HepG2 (cell line): Measurements from ENCODE around the gene ERF. TPM values are rescaled to one million over a fixed set of nuclear protein-coding genes. Genes with fewer than 3 reads are reported as not detected.
A peak's percentile ranks its signal among the peaks of the same experiment; 100 is the strongest.

Source experiments
- ATAC-seq: fragments of 200-7000 bp; cut with Tn5 transposase; 3 replicates; pipeline ENCODE4 v1.9.1; 2020; ENCODE audit warnings: mild to moderate bottlenecking, moderate library complexity
- BruUV-seq: library from RNA; stranded (reverse); fragments of 400-500 nt; replicated peaks from 2 replicates; lab custom pipeline; 2021; lab: Mats Ljungman, UMichigan
- CTCF ChIA-PET: fragments of 300-600 bp; formaldehyde crosslinking; extraction: SDS; loops from one replicate; lab custom pipeline; 2021; ENCODE audit warnings: low total read pairs, inconsistent platforms, low intra/inter-chr PET ratio; lab: Yijun Ruan, JAX
- POLR2A ChIA-PET: fragments of 350-600 bp; sonication (Branson Sonifier 250); formaldehyde crosslinking; loops from one replicate; lab custom pipeline; 2020; ENCODE audit warnings: antibody characterized with exemption, inconsistent platforms; lab: Yijun Ruan, JAX
- DNase-seq: peaks from one replicate; pipeline ENCODE4 v3.0.0-alpha.2; 2015; ENCODE audit warnings: low spot score
- FAIRE-seq: peaks from 3 replicates; lab custom pipeline; 2011; peaks lifted over from hg19 to GRCh38; lab: Jason Lieb, UNC
- H2AFZ ChIP-seq: one replicate; pipeline ENCODE4 v1.6.1; 2011; ENCODE audit warnings: low read length, inconsistent platforms
- H3K27ac ChIP-seq: fragments of 300-600 bp; 3 replicates; pipeline ENCODE4 v1.8.0; 2011; ENCODE audit warnings: mixed run types, mild to moderate bottlenecking, mixed read lengths, low read length, inconsistent platforms; ENCODE audit not compliant: insufficient read depth; ENCODE audit errors: extremely low read length
- H3K27me3 ChIP-seq, 2 experiments: fragments of 200-600 bp in 1 of 2; 2 replicates in 1 of 2; 3 replicates in 1 of 2; pipeline versions ENCODE4 v1.6.0 to v1.8.0; 2011; ENCODE audit warnings: low read length in 2 of 2, mild to moderate bottlenecking in 2 of 2, moderate library complexity in 2 of 2, inconsistent platforms in 1 of 2; ENCODE audit not compliant: insufficient read depth in 2 of 2, control insufficient read depth in 1 of 2
- H3K36me3 ChIP-seq, 2 experiments: fragments of 200-600 bp in 1 of 2; replicated peaks in 1 of 2; 2 replicates in 1 of 2; 3 replicates in 1 of 2; pipeline versions ENCODE4 v1.5.1 to v1.8.0; 2011; ENCODE audit warnings: low read length in 2 of 2, inconsistent platforms in 1 of 2; ENCODE audit not compliant: insufficient read depth in 2 of 2, control insufficient read depth in 1 of 2
- H3K4me1 ChIP-seq: 2 replicates; pipeline ENCODE4 v1.5.1; 2012; ENCODE audit warnings: low read length, inconsistent platforms; ENCODE audit not compliant: insufficient read depth
- H3K4me2 ChIP-seq: 2 replicates; pipeline ENCODE4 v1.6.0; 2011; ENCODE audit warnings: low read depth, low read length, inconsistent platforms
- H3K4me3 ChIP-seq, 3 experiments: fragments of 200-600 bp in 1 of 3; sonication (generic), shearing (Covaris generic) in 1 of 3; replicated peaks in 1 of 3; 2 replicates each; pipeline ENCODE4 v1.5.1; 2011 to 2016; ENCODE audit warnings: low read length in 3 of 3, inconsistent platforms in 2 of 3, low read depth in 2 of 3, mild to moderate bottlenecking in 2 of 3, control low read depth in 1 of 3, mixed read lengths in 1 of 3; ENCODE audit not compliant: insufficient read depth in 1 of 3
- H3K79me2 ChIP-seq: one replicate; pipeline ENCODE4 v1.6.1; 2011; ENCODE audit warnings: low read length, inconsistent platforms; ENCODE audit not compliant: insufficient read depth
- H3K9ac ChIP-seq: 2 replicates; pipeline ENCODE4 v1.6.0; 2011; ENCODE audit warnings: mild to moderate bottlenecking, low read depth, low read length, inconsistent platforms; ENCODE audit not compliant: insufficient read depth
- H3K9me3 ChIP-seq: 2 replicates; pipeline ENCODE4 v1.5.1; 2012; ENCODE audit warnings: mild to moderate bottlenecking, low read length
- H4K20me1 ChIP-seq: 2 replicates; pipeline ENCODE4 v1.6.0; 2011; ENCODE audit warnings: inconsistent platforms, mild to moderate bottlenecking, low read length, moderate library complexity; ENCODE audit not compliant: insufficient read depth
- AGO1 ChIP-seq: fragments of 200-400 bp; formaldehyde crosslinking; IDR thresholded peaks from 2 replicates; pipeline ENCODE4 v1.6.1; 2017; ENCODE audit warnings: mild to moderate bottlenecking, low read depth, low read length, moderate library complexity; ENCODE audit not compliant: poor library complexity, severe bottlenecking
- DNMT3B ChIP-seq: conservative IDR thresholded peaks from 2 replicates; pipeline ENCODE4 v1.6.1; 2016; ENCODE audit warnings: missing biosample characterization, control low read depth
- FLYWCH1 ChIP-seq: sonication (generic); formaldehyde crosslinking; IDR thresholded peaks from 2 replicates; pipeline ENCODE4 v1.8.1; 2023; ENCODE audit warnings: mild to moderate bottlenecking, missing genetic modification reagents
- HOXA5 ChIP-seq: sonication (generic); formaldehyde crosslinking; IDR thresholded peaks from 2 replicates; pipeline ENCODE4 v1.4.0; 2020; ENCODE audit warnings: missing genetic modification reagents
- KLF11 ChIP-seq: IDR thresholded peaks from 2 replicates; pipeline ENCODE4 v1.6.1; 2016; ENCODE audit warnings: missing compliant biosample characterization
- KLF12 ChIP-seq: sonication (generic); formaldehyde crosslinking; IDR thresholded peaks from 2 replicates; pipeline ENCODE4 v1.4.0; 2020; ENCODE audit warnings: missing genetic modification reagents, borderline replicate concordance
- PLRG1 ChIP-seq: fragments of 450-650 bp; conservative IDR thresholded peaks from 2 replicates; pipeline ENCODE4 v1.6.1; 2016
- POLR2A ChIP-seq, 2 experiments: IDR thresholded peaks; 2 replicates each; pipeline ENCODE4 v1.6.1; 2011; ENCODE audit warnings: low read depth in 2 of 2, low read length in 2 of 2, mild to moderate bottlenecking in 1 of 2, moderate library complexity in 1 of 2; ENCODE audit not compliant: insufficient read depth in 1 of 2
- REPIN1 ChIP-seq: sonication (generic); formaldehyde crosslinking; IDR thresholded peaks from 2 replicates; pipeline ENCODE4 v1.8.0; 2022; ENCODE audit warnings: missing genetic modification reagents, low read depth, mild to moderate bottlenecking, borderline replicate concordance
- SMAD1 ChIP-seq: sonication (generic); formaldehyde crosslinking; IDR thresholded peaks from 2 replicates; pipeline ENCODE4 v1.4.0; 2020; ENCODE audit warnings: missing genetic modification reagents, low read depth, mild to moderate bottlenecking, borderline replicate concordance
- SP4 ChIP-seq: sonication (generic); formaldehyde crosslinking; IDR thresholded peaks from 2 replicates; pipeline ENCODE4 v1.8.1; 2023; ENCODE audit warnings: mild to moderate bottlenecking, missing genetic modification reagents
- U2AF2 ChIP-seq: fragments of 200-400 bp; formaldehyde crosslinking; IDR thresholded peaks from 2 replicates; pipeline ENCODE4 v1.6.1; 2017; ENCODE audit warnings: low read depth, mild to moderate bottlenecking, low read length
- ZNF143 ChIP-seq: sonication (generic); formaldehyde crosslinking; IDR thresholded peaks from 2 replicates; pipeline ENCODE4 v1.4.0; 2020; ENCODE audit warnings: missing genetic modification reagents
- ZNF326 ChIP-seq: sonication (generic); formaldehyde crosslinking; IDR thresholded peaks from 2 replicates; pipeline ENCODE4 v1.4.0; 2020; ENCODE audit warnings: missing genetic modification reagents, borderline replicate concordance
- ZNF354B ChIP-seq: sonication (generic); formaldehyde crosslinking; IDR thresholded peaks from 2 replicates; pipeline ENCODE4 v1.8.0; 2022; ENCODE audit warnings: mild to moderate bottlenecking, missing genetic modification reagents
- ZNF607 ChIP-seq: sonication (generic); formaldehyde crosslinking; IDR thresholded peaks from 2 replicates; pipeline ENCODE4 v1.5.1; 2020; ENCODE audit warnings: missing genetic modification reagents, mild to moderate bottlenecking, borderline replicate concordance
- ZNF7 ChIP-seq: IDR thresholded peaks from 2 replicates; pipeline ENCODE4 v1.6.1; 2016; ENCODE audit warnings: missing biosample characterization, missing genetic modification reagents
- ZNF720 ChIP-seq: sonication (generic); formaldehyde crosslinking; IDR thresholded peaks from 2 replicates; pipeline ENCODE4 v1.4.0; 2020; ENCODE audit warnings: missing genetic modification reagents
- ZNF746 ChIP-seq: sonication (generic); formaldehyde crosslinking; IDR thresholded peaks from 2 replicates; pipeline ENCODE4 v1.8.0; 2022; ENCODE audit warnings: mild to moderate bottlenecking, missing genetic modification reagents
- WGBS: methylation state at CpG from one replicate; pipeline ENCODE4 v1.1.6; 2017; ENCODE audit warnings: low lambda C conversion rate; 5-methylcytosine and 5-hydroxymethylcytosine counted together
- in situ Hi-C: cut with HindIII; loops from 2 replicates; pipeline ENCODE4 v1.10.0; 2017; ENCODE audit warnings: low pct_unique_long_range_greater_than_20kb; ENCODE audit not compliant: extremely low pct_ligation_motif_present
- intact Hi-C: fragments of 100-400 bp; cut with micrococcal nuclease; formaldehyde crosslinking; loops from one replicate; pipeline ENCODE4 v1.10.0; 2022; ENCODE audit not compliant: unreplicated experiment
- polyA plus RNA-seq, 8 experiments: library from polyadenylated mRNA; depleted of rRNA in 3 of 8; stranded (reverse) in 7 of 8; unstranded in 1 of 8; fragments of >200 nt; fragmentation: Illumina TruSeq in 4 of 8; extraction: Trizol in 4 of 8; gene quantifications; 2 replicates each; pipeline versions ENCODE4 v1.2.1 to v1.2.3, GENCODE V29; 2011 to 2016; ENCODE audit warnings: low read depth in 4 of 8, missing spikeins in 1 of 8, mixed read lengths in 1 of 8; ENCODE audit not compliant: insufficient read depth in 1 of 8
- total RNA-seq, 5 experiments: library from RNA; depleted of rRNA; stranded (reverse); fragments of >200 nt; fragmentation: Illumina TruSeq; extraction: Trizol; gene quantifications; 2 replicates each; pipeline ENCODE4 v1.2.3, GENCODE V29; 2016; ENCODE audit warnings: low read depth in 1 of 5
- TF ChIP-seq, protein P1 (sequence below): sonication (generic); formaldehyde crosslinking; IDR thresholded peaks from 2 replicates; pipeline ENCODE4 v1.9.0; 2021; ENCODE audit warnings: missing genetic modification reagents, borderline replicate concordance

ERF gene
- total and polyA plus RNA-seq, 2 of the 13 experiments (the other 11 are each of a cell fraction or from before 2014, with no cell fraction given) = 67.1 to 69.9 TPM

- no peak for FAIRE-seq
- intact Hi-C loops = no loop called here
- H3K36me3 ChIP-seq = peaks cover 48 to 89% of the 10 kb centered on the region in 2 experiments
- POLR2A ChIA-PET = no interaction called here
- no peak for ATAC-seq
- no TSS peak for BruUV-seq
- CTCF ChIA-PET = no interaction called here
- no peak overlapping the region for H2AFZ ChIP-seq
- no peak overlapping the region for H3K27ac ChIP-seq
- no CpG with 5 or more reads among the region's 2 CpGs for WGBS
- H3K4me3 ChIP-seq = no peak overlapping the region
- no peak overlapping the region for H3K9ac ChIP-seq
- H4K20me1 ChIP-seq = peaks cover 27% of the 10 kb centered on the region
- H3K27me3 ChIP-seq = no peaks in the 10 kb centered on the region; a peak in 1 of 5 replicates
- no peaks in the 10 kb centered on the region for H3K9me3 ChIP-seq
- H3K79me2 ChIP-seq = peaks cover 16% of the 10 kb centered on the region
- H3K4me2 ChIP-seq = no peak overlapping the region
- peak; percentile 72 for TF ChIP-seq AGO1
- TF ChIP-seq SMAD1 (CRISPR knock-in tag) = no peak
- TF ChIP-seq ZNF746 (CRISPR knock-in tag) = no peak
- TF ChIP-seq, protein P1, sequence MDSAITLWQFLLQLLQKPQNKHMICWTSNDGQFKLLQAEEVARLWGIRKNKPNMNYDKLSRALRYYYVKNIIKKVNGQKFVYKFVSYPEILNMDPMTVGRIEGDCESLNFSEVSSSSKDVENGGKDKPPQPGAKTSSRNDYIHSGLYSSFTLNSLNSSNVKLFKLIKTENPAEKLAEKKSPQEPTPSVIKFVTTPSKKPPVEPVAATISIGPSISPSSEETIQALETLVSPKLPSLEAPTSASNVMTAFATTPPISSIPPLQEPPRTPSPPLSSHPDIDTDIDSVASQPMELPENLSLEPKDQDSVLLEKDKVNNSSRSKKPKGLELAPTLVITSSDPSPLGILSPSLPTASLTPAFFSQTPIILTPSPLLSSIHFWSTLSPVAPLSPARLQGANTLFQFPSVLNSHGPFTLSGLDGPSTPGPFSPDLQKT (CRISPR knock-in tag) = no peak
- no peak for TF ChIP-seq SP4 (CRISPR knock-in tag)
- TF ChIP-seq POLR2A (IDR thresholded peaks at IDR 0.05; ENCODE audit: insufficient read depth in 1 of 2, low read depth in 2 of 2, low read length in 2 of 2) = 0 out of 4 replicates have a peak, but pooled peaks of 1 of the 2 experiments have one; percentile 19
- no peak for DNase-seq
- no peaks in the 10 kb centered on the region for H3K4me1 ChIP-seq
- in situ Hi-C loops = no loop called here
These were observed 51.2 kb downstream of the ERF start for GRCh38 chr19:42203700-42204099.

DNA sequence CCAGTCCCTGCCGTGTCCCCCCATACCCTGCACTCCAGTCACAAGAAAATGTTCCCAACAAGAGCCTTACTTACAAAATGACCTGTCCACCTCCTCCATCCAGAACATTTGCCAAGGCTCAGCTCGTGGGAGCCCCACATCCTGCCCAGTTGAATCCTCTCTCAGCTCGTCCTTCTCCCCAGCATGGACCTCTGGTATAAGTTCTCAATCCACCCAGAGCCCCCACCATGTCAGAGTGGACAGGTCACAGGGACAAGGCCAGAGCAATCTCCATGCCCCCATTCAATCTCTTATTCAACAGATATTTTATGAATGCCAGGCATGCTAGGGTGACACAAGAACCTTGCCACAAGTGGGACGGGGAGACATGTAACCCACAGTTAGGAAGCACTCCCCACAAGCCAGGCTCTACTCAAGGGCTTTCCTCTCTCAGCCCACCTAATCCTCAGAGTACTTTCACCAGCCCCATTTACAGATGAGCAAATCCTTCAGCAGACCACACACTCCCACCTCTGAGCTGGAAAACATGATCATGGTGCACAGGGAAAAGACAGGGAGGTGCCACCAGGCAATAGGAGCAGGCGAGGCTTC lies 52.5 kb downstream of the ERF start:
- H4K20me1 ChIP-seq = peaks cover 23% of the 10 kb centered on the region; the same call in 1 of the 2 replicates
- H3K79me2 ChIP-seq = peaks cover 13% of the 10 kb centered on the region
- no peak overlapping the region for H3K9ac ChIP-seq
- WGBS = 96% methylated on average over 5 of the region's 5 CpGs
- no TSS peak for BruUV-seq
- in situ Hi-C loops (no loop called here), intact Hi-C loops (no loop called here)
- no peaks in the 10 kb centered on the region for H3K9me3 ChIP-seq
- no peak overlapping the region for H3K27ac ChIP-seq
- TF ChIP-seq FLYWCH1 (CRISPR knock-in tag) = no peak
- TF ChIP-seq ZNF326 (CRISPR knock-in tag) = no peak
- TF ChIP-seq ZNF7 = no peak
- TF ChIP-seq KLF12 (CRISPR knock-in tag) = no peak
- TF ChIP-seq ZNF720 (CRISPR knock-in tag) = no peak
- no peak for TF ChIP-seq ZNF354B (CRISPR knock-in tag)
- no peak for TF ChIP-seq DNMT3B (CRISPR knock-in tag)
- no peak for TF ChIP-seq HOXA5
- TF ChIP-seq U2AF2 = no peak
- TF ChIP-seq ZNF607 (CRISPR knock-in tag) = no peak
- TF ChIP-seq KLF11 (CRISPR knock-in tag) = no peak
- no peak for TF ChIP-seq REPIN1
- TF ChIP-seq ZNF143 (CRISPR knock-in tag) = no peak
- TF ChIP-seq PLRG1 = no peak
- DNase-seq (no peak), ATAC-seq (no peak), FAIRE-seq (no peak)
- no peak overlapping the region for H3K4me3 ChIP-seq
- no peak overlapping the region for H3K4me2 ChIP-seq
- ChIA-PET CTCF (no interaction called here), POLR2A (no interaction called here)
- no peaks in the 10 kb centered on the region for H3K4me1 ChIP-seq
- no peaks in the 10 kb centered on the region; a peak in 1 of 5 replicates for H3K27me3 ChIP-seq
- peaks cover 43 to 79% of the 10 kb centered on the region in 2 experiments for H3K36me3 ChIP-seq
- H2AFZ ChIP-seq = no peak overlapping the region
